ENCODE results near the gene POP4. TPM values are rescaled to one million over a fixed set of nuclear protein-coding genes. Genes with fewer than 3 reads are reported as not detected.

POP4 gene
- total and polyA plus RNA-seq, 10 of the 15 experiments (the other 5 are each of a cell fraction or from before 2014, with no cell fraction given) = 52.1 to 231 (median 118) TPM

DNA sequence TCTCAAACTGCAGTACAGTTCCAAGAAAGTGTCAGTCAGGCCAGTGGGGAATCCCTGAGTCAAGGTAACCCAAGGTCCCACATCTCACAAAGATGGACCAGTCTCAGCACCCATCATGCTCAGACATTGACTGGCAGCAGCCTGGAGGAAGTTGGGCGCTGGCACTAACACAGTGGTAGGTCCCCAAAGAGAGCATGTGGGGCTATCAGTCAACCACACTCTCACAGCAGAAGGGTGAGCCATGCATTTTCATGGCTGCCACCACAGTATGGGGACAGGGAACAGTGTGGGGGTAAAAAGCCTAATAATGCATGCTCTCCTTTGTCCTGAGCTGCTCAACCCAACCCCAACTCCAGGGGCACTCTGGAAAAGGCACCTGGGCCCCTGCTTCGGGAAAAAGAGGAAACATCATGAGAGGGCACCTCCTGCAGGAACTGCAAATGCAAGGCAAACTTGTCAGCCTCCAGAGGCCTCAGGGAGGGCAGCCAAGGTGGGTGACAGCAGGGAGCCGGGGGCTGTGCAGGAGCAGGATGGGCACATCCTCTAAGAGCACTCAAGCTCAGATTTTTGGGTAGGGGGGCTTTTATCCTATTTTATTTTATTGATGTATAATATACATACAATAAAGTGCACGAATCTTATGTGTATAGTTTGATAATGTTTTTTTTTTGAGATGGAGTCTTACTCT is 49.7 kb downstream of the POP4 start:
- Histone ChIP-seq H3K36me3 (ENCODE audit: control insufficient read depth in 2 of 2, insufficient read depth in 2 of 2, low read length in 1 of 2) (no peaks in the 10 kb centered on the region), H4K20me1 (ENCODE audit: control insufficient read depth, insufficient read depth) (no peaks in the 10 kb centered on the region), H3K4me2 (ENCODE audit: control insufficient read depth, insufficient read depth) (no peak overlapping the region), H2AFZ (ENCODE audit: control insufficient read depth, low read depth, low read length) (no peak overlapping the region), H3K27ac (ENCODE audit: control insufficient read depth, insufficient read depth) (no peak overlapping the region), H3K9me3 (replicated peaks; ENCODE audit: control insufficient read depth, insufficient read depth, low read length) (no peaks in the 10 kb centered on the region), H3K4me1 (ENCODE audit: control insufficient read depth, insufficient read depth, low read length) (no peaks in the 10 kb centered on the region), H3K9ac (ENCODE audit: control insufficient read depth, insufficient read depth, low read length) (no peak overlapping the region), H3K27me3 (replicated peaks in 1 of 2; ENCODE audit: control insufficient read depth in 2 of 2, insufficient read depth in 2 of 2, low read length in 1 of 2) (0 out of 4 replicates have a peak, but pooled peaks cover 0 to 3% of the 10 kb centered on the region in 2 experiments), H3K79me2 (ENCODE audit: control insufficient read depth, insufficient read depth, low read length) (no peaks in the 10 kb centered on the region), H3K4me3 (no peak overlapping the region)
- no peak for DNase-seq (ENCODE audit: low read depth, low spot score)
- no peak for FAIRE-seq
- intact Hi-C loops (cut with micrococcal nuclease; ENCODE audit: unreplicated experiment) = no loop called here
- no TSS peak for BruUV-seq (replicated peaks)
- TF ChIP-seq, protein P1, sequence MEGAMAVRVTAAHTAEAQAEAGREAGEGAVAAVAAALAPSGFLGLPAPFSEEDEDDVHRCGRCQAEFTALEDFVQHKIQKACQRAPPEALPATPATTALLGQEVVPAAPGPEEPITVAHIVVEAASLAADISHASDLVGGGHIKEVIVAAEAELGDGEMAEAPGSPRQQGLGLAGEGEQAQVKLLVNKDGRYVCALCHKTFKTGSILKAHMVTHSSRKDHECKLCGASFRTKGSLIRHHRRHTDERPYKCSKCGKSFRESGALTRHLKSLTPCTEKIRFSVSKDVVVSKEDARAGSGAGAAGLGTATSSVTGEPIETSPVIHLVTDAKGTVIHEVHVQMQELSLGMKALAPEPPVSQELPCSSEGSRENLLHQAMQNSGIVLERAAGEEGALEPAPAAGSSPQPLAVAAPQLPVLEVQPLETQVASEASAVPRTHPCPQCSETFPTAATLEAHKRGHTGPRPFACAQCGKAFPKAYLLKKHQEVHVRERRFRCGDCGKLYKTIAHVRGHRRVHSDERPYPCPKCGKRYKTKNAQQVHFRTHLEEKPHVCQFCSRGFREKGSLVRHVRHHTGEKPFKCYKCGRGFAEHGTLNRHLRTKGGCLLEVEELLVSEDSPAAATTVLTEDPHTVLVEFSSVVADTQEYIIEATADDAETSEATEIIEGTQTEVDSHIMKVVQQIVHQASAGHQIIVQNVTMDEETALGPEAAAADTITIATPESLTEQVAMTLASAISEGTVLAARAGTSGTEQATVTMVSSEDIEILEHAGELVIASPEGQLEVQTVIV (IDR thresholded peaks at IDR 0.05; ENCODE audit: borderline replicate concordance, partially characterized antibody) = no peak
- TF ChIP-seq SMARCA5 (IDR thresholded peaks at IDR 0.05) (no peak), TARDBP (IDR thresholded peaks at IDR 0.05; ENCODE audit: borderline replicate concordance) (no peak), POLR2AphosphoS5 (IDR thresholded peaks at IDR 0.05; ENCODE audit: low read length) (no peak), SIN3A (IDR thresholded peaks at IDR 0.05; ENCODE audit: low read depth, low read length) (no peak), SIX5 (IDR thresholded peaks at IDR 0.05; ENCODE audit: low read depth, low read length, severe bottlenecking) (no peak), RUNX3 (IDR thresholded peaks at IDR 0.05; ENCODE audit: low read length) (no peak), ZNF217 (IDR thresholded peaks at IDR 0.05) (no peak), ZNF207 (IDR thresholded peaks at IDR 0.05; ENCODE audit: borderline replicate concordance) (no peak), CBFB (IDR thresholded peaks at IDR 0.05; ENCODE audit: low read depth) (no peak), ZNF384 (IDR thresholded peaks at IDR 0.05; ENCODE audit: borderline replicate concordance, low read depth, low read length) (no peak)
- WGBS (ENCODE audit: insufficient coverage, insufficient replicate concordance, low lambda C conversion rate, missing lambda C conversion rate) = 0% methylated on average over 4 of the region's 4 CpGs
- POLR2A ChIA-PET = no interaction called here
- RAD21 ChIA-PET (ENCODE audit: unreplicated experiment) = no interaction called here
- in situ Hi-C loops (cut with MboI) = no loop called here
- CTCF ChIA-PET = interaction anchor here (0.6 kb wide), 1 partner anchor 59 kb away, joined by 3 read pairs; no protein-coding TSS in a partner anchor
- ATAC-seq = no peak
- SMC1A ChIA-PET (ENCODE audit: uncharacterized antibody, unreplicated experiment) = no interaction called here
